Measurements from ENCODE around the gene LMX1B. TPM values are rescaled to one million over a fixed set of nuclear protein-coding genes. Genes with fewer than 3 reads are reported as not detected.

Gene LMX1B
- total and polyA plus RNA-seq, 2 donors (not counting 1 experiment from before 2014, with no cell fraction given) = not detected

GRCh38 chr9:126695186-126695585, 81.5 kb downstream of the LMX1B start:
- H3K79me2 ChIP-seq (ENCODE audit: control insufficient read depth, insufficient read depth, low read length) = no peaks in the 10 kb centered on the region
- H3K9me3 ChIP-seq (ENCODE audit: control insufficient read depth, insufficient read depth, low read depth, low read length) = no peaks in the 10 kb centered on the region
- no peaks in the 10 kb centered on the region for H3K36me3 ChIP-seq (ENCODE audit: control insufficient read depth, insufficient read depth, low read length)
- H3K27ac ChIP-seq (ENCODE audit: insufficient read depth, low read length) = no peak overlapping the region
- no peak overlapping the region for H3K4me2 ChIP-seq (ENCODE audit: extremely low read depth, insufficient read depth, low read length)
- no peak overlapping the region for H2AFZ ChIP-seq (ENCODE audit: low read length)
- no peak overlapping the region for H3K4me3 ChIP-seq (replicated peaks in 1 of 4; ENCODE audit: control extremely low read depth in 1 of 4, insufficient read depth in 1 of 4, low read depth in 3 of 4, low read length in 4 of 4)
- H4K20me1 ChIP-seq (ENCODE audit: control insufficient read depth, extremely low read depth, insufficient read depth, low read length) = no peaks in the 10 kb centered on the region
- DNase-seq (ENCODE audit: low read depth in 2 of 2) = no peak
- no peak overlapping the region for H3K9ac ChIP-seq (ENCODE audit: insufficient read depth, low read length)
- H3K4me1 ChIP-seq (ENCODE audit: control insufficient read depth, extremely low read depth, insufficient read depth, low read length) = no peaks in the 10 kb centered on the region
- H3K27me3 ChIP-seq (ENCODE audit: control insufficient read depth, insufficient read depth, low read length) = no peaks in the 10 kb centered on the region
- TF ChIP-seq, protein P1, sequence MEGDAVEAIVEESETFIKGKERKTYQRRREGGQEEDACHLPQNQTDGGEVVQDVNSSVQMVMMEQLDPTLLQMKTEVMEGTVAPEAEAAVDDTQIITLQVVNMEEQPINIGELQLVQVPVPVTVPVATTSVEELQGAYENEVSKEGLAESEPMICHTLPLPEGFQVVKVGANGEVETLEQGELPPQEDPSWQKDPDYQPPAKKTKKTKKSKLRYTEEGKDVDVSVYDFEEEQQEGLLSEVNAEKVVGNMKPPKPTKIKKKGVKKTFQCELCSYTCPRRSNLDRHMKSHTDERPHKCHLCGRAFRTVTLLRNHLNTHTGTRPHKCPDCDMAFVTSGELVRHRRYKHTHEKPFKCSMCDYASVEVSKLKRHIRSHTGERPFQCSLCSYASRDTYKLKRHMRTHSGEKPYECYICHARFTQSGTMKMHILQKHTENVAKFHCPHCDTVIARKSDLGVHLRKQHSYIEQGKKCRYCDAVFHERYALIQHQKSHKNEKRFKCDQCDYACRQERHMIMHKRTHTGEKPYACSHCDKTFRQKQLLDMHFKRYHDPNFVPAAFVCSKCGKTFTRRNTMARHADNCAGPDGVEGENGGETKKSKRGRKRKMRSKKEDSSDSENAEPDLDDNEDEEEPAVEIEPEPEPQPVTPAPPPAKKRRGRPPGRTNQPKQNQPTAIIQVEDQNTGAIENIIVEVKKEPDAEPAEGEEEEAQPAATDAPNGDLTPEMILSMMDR (conservative IDR thresholded peaks at IDR 0.05 in 1 of 2, IDR thresholded peaks at IDR 0.05 in 1 of 2; ENCODE audit: low read depth in 1 of 2, low read length in 2 of 2) = no peak
- TF ChIP-seq EZH2 (IDR thresholded peaks at IDR 0.05; ENCODE audit: low read length, missing control alignments) = no peak

DNA sequence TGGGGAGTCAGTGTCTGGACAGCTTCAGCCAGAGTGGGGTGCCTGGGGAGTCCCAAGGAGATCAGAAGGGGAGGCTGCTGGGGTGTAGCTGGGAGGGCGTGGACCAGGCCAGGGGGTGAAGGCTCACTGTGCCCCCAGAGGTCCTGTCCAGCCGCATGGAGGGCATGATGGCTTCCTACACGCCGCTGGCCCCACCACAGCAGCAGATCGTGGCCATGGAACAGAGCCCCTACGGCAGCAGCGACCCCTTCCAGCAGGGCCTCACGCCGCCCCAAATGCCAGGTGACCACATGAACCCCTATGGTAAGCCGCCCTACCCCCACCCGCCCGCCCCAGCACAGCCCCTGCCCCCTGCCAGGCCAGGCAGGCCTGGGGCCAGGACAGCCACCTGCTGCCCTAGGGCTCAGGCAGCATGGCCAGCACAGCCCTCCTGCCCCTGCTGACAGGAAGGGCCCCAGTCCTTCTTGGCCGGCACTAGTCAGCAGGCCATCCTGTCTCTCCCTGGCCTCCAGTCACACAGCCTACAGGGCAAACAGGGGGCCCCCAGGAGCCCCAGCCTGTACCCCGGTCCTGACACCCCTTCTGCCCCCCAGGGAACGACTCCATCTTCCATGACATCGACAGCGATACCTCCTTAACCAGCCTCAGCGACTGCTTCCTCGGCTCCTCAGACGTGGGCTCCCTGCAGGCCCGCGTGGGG, 82.1 kb downstream of the LMX1B start:
- Histone ChIP-seq H3K9ac (ENCODE audit: insufficient read depth, low read length) (no peak overlapping the region), H3K9me3 (ENCODE audit: control insufficient read depth, insufficient read depth, low read depth, low read length) (no peaks in the 10 kb centered on the region), H3K27me3 (ENCODE audit: control insufficient read depth, insufficient read depth, low read length) (no peaks in the 10 kb centered on the region), H3K4me3 (replicated peaks in 1 of 4; ENCODE audit: control extremely low read depth in 1 of 4, insufficient read depth in 1 of 4, low read depth in 3 of 4, low read length in 4 of 4) (no peak overlapping the region), H3K27ac (ENCODE audit: insufficient read depth, low read length) (no peak overlapping the region), H4K20me1 (ENCODE audit: control insufficient read depth, extremely low read depth, insufficient read depth, low read length) (no peaks in the 10 kb centered on the region), H3K4me1 (ENCODE audit: control insufficient read depth, extremely low read depth, insufficient read depth, low read length) (no peaks in the 10 kb centered on the region), H3K36me3 (ENCODE audit: control insufficient read depth, insufficient read depth, low read length) (no peaks in the 10 kb centered on the region), H2AFZ (ENCODE audit: low read length) (no peak overlapping the region), H3K4me2 (ENCODE audit: extremely low read depth, insufficient read depth, low read length) (no peak overlapping the region), H3K79me2 (ENCODE audit: control insufficient read depth, insufficient read depth, low read length) (no peaks in the 10 kb centered on the region)
- DNase-seq (ENCODE audit: low read depth in 2 of 2) = no peak
- TF ChIP-seq, protein P1 (conservative IDR thresholded peaks at IDR 0.05 in 1 of 2, IDR thresholded peaks at IDR 0.05 in 1 of 2; ENCODE audit: low read depth in 1 of 2, low read length in 2 of 2) = no peak
- no peak for TF ChIP-seq EZH2 (IDR thresholded peaks at IDR 0.05; ENCODE audit: low read length, missing control alignments)

DNA sequence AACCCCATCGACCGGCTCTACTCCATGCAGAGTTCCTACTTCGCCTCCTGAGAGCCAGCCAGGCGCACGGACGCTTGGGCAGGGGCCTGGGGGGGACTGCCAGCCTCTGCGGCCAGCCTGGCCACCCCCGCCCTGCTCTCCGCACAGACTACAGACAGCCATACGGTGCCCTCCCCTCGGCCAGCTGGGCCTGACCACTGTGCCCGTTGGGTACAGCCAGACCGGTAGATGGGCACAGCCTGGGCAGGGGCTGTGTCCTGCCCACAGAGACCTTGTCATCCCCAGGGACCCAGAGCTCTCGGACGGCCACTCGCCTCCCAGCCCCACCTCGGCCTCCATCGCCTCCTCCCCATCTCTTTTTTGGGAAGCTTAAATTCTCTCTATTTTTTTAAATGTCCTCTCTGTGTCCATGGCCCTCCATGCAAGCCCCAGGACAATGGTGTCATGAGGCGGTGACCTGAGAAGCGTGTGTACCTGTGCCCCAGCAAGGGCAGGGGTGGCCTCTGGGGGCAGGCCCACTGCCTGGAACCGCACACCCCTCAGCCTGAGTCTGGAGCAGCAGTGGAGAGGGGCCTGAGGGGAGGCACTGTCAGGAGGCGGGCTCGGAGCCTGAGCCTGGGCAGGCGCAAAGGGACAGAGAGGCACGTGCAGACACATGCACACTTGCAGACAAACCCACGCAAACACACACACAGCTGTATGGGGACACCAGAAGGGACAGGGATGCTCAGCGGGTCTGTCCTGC, 82.8 kb downstream of the LMX1B start:
- no peaks in the 10 kb centered on the region for H4K20me1 ChIP-seq (ENCODE audit: control insufficient read depth, extremely low read depth, insufficient read depth, low read length)
- H3K27ac ChIP-seq (ENCODE audit: insufficient read depth, low read length) = no peak overlapping the region
- H3K79me2 ChIP-seq (ENCODE audit: control insufficient read depth, insufficient read depth, low read length) = no peaks in the 10 kb centered on the region
- H3K9ac ChIP-seq (ENCODE audit: insufficient read depth, low read length) = no peak overlapping the region
- no peak overlapping the region for H3K4me2 ChIP-seq (ENCODE audit: extremely low read depth, insufficient read depth, low read length)
- TF ChIP-seq, protein P1 (conservative IDR thresholded peaks at IDR 0.05 in 1 of 2, IDR thresholded peaks at IDR 0.05 in 1 of 2; ENCODE audit: low read depth in 1 of 2, low read length in 2 of 2) = no peak
- no peak for TF ChIP-seq EZH2 (IDR thresholded peaks at IDR 0.05; ENCODE audit: low read length, missing control alignments)
- no peaks in the 10 kb centered on the region for H3K36me3 ChIP-seq (ENCODE audit: control insufficient read depth, insufficient read depth, low read length)
- no peak overlapping the region for H2AFZ ChIP-seq (ENCODE audit: low read length)
- H3K27me3 ChIP-seq (ENCODE audit: control insufficient read depth, insufficient read depth, low read length) = no peaks in the 10 kb centered on the region
- H3K4me3 ChIP-seq (replicated peaks in 1 of 4; ENCODE audit: control extremely low read depth in 1 of 4, insufficient read depth in 1 of 4, low read depth in 3 of 4, low read length in 4 of 4) = no peak overlapping the region
- DNase-seq (ENCODE audit: low read depth in 2 of 2) = no peak
- H3K9me3 ChIP-seq (ENCODE audit: control insufficient read depth, insufficient read depth, low read depth, low read length) = no peaks in the 10 kb centered on the region
- H3K4me1 ChIP-seq (ENCODE audit: control insufficient read depth, extremely low read depth, insufficient read depth, low read length) = no peaks in the 10 kb centered on the region
